Measurements from ENCODE around the gene FAM227B. TPM values are rescaled to one million over a fixed set of nuclear protein-coding genes. Genes with fewer than 3 reads are reported as not detected.
"Not testable (repeated sequence)": the region's sequence is repeated elsewhere in the genome, so short reads cannot be mapped to it uniquely, and the experiment has no call there.

Gene FAM227B
- total RNA-seq, 1 experiment from 2014 or later, result 2.3 TPM

- no TSS peak for BruUV-seq (replicated peaks)
- no peaks in the 10 kb centered on the region for H3K27me3 Mint-ChIP-seq (ENCODE audit: insufficient read depth, unreplicated experiment)
- DNase-seq, result no peak
- H3K4me1 ChIP-seq, result peaks cover 4% of the 10 kb centered on the region
- H3K4me3 Mint-ChIP-seq (ENCODE audit: unreplicated experiment), result no peak overlapping the region
- H3K4me1 Mint-ChIP-seq (ENCODE audit: low read depth, unreplicated experiment), result no peaks in the 10 kb centered on the region
- no peak for TF ChIP-seq CTCF (IDR thresholded peaks at IDR 0.05; ENCODE audit: insufficient read depth in 1 of 2, low read depth in 1 of 2, low read length in 1 of 2, severe bottlenecking in 1 of 2, unreplicated experiment in 1 of 2)
- H3K9me3 Mint-ChIP-seq (ENCODE audit: unreplicated experiment), result peaks cover 9% of the 10 kb centered on the region
- CTCF ChIA-PET, result no interaction called here
- H3K27me3 ChIP-seq (replicated peaks; ENCODE audit: control insufficient read depth, insufficient read depth, low read length), result no peaks in the 10 kb centered on the region
- no peak overlapping the region for H3K4me3 ChIP-seq (ENCODE audit: low read depth, low read length)
- peaks cover 4% of the 10 kb centered on the region; the same call in 1 of the 2 replicates for H3K9me3 ChIP-seq
- H3K36me3 ChIP-seq (ENCODE audit: control insufficient read depth, insufficient read depth, low read length), result no peaks in the 10 kb centered on the region; the same call in 1 of the 2 replicates
- intact Hi-C loops (cut with micrococcal nuclease; ENCODE audit: unreplicated experiment), result no loop called here
- no peak overlapping the region for H3K27ac Mint-ChIP-seq (ENCODE audit: unreplicated experiment)
- POLR2A ChIA-PET, result no interaction called here
- H3K36me3 Mint-ChIP-seq (ENCODE audit: insufficient read depth, unreplicated experiment), result peaks cover 14% of the 10 kb centered on the region
Observed at GRCh38 chr15:49619226-49619625, 1.4 kb downstream of the FAM227B start.

GRCh38 chr15:49612240-49612639 is 8.4 kb downstream of the FAM227B start:
- H3K27me3 ChIP-seq (replicated peaks; ENCODE audit: control insufficient read depth, insufficient read depth, low read length); H3K4me1 ChIP-seq; intact Hi-C loops (cut with micrococcal nuclease; ENCODE audit: unreplicated experiment); H3K9me3 ChIP-seq; H3K4me3 Mint-ChIP-seq (ENCODE audit: unreplicated experiment); H3K27ac Mint-ChIP-seq (ENCODE audit: unreplicated experiment); H3K4me3 ChIP-seq (ENCODE audit: low read depth, low read length); BruUV-seq (replicated peaks); POLR2A ChIA-PET; H3K36me3 Mint-ChIP-seq (ENCODE audit: insufficient read depth, unreplicated experiment); H3K27me3 Mint-ChIP-seq (ENCODE audit: insufficient read depth, unreplicated experiment); CTCF ChIA-PET; H3K36me3 ChIP-seq (ENCODE audit: control insufficient read depth, insufficient read depth, low read length); DNase-seq; H3K4me1 Mint-ChIP-seq (ENCODE audit: low read depth, unreplicated experiment): not testable (repeated sequence)
- H3K9me3 Mint-ChIP-seq (ENCODE audit: unreplicated experiment), result peaks cover 19% of the 10 kb centered on the region

GRCh38 chr15:49610157-49610918 is 10.3 kb downstream of the FAM227B start:
- CTCF ChIA-PET, result no interaction called here
- peaks cover 3% of the 10 kb centered on the region for H3K36me3 Mint-ChIP-seq (ENCODE audit: insufficient read depth, unreplicated experiment)
- peaks cover 19% of the 10 kb centered on the region for H3K9me3 Mint-ChIP-seq (ENCODE audit: unreplicated experiment)
- no peak for TF ChIP-seq CTCF (IDR thresholded peaks at IDR 0.05; ENCODE audit: insufficient read depth in 1 of 2, low read depth in 1 of 2, low read length in 1 of 2, severe bottlenecking in 1 of 2, unreplicated experiment in 1 of 2)
- no TSS peak for BruUV-seq (replicated peaks)
- Histone ChIP-seq H3K27me3 (replicated peaks; ENCODE audit: control insufficient read depth, insufficient read depth, low read length) (no peaks in the 10 kb centered on the region), H3K36me3 (ENCODE audit: control insufficient read depth, insufficient read depth, low read length) (no peaks in the 10 kb centered on the region), H3K9me3 (peaks cover 6% of the 10 kb centered on the region; the same call in 1 of the 2 replicates), H3K4me1 (0 out of 2 replicates have a peak, but pooled peaks cover 4% of the 10 kb centered on the region), H3K4me3 (ENCODE audit: low read depth, low read length) (no peak overlapping the region)
- no peak overlapping the region for H3K4me3 Mint-ChIP-seq (ENCODE audit: unreplicated experiment)
- intact Hi-C loops (cut with micrococcal nuclease; ENCODE audit: unreplicated experiment), result no loop called here
- H3K27ac Mint-ChIP-seq (ENCODE audit: unreplicated experiment), result no peak overlapping the region
- H3K27me3 Mint-ChIP-seq (ENCODE audit: insufficient read depth, unreplicated experiment), result no peaks in the 10 kb centered on the region
- H3K4me1 Mint-ChIP-seq (ENCODE audit: low read depth, unreplicated experiment), result no peaks in the 10 kb centered on the region
- DNase-seq, result no peak
- POLR2A ChIA-PET, result no interaction called here

Data from Caco-2 (cell line).